Heart left ventricle (tissue), 13 donors: ENCODE measurements around the gene FEM1C.

Experiments
- CTCF ChIP-seq, 12 donors: fragments of 200-600 bp; sonication (generic) in 4 of 12; IDR thresholded peaks; one replicate each; pipeline versions ENCODE4 v1.5.0 to v1.8.0; 2018 to 2022; ENCODE audit warnings: antibody characterized with exemption in 12 of 12, mild to moderate bottlenecking in 5 of 12
- POLR2A ChIP-seq, 2 donors: fragments of 450-650 bp; IDR thresholded peaks; one replicate each; pipeline ENCODE4 v1.6.1; 2017; ENCODE audit warnings: antibody characterized with exemption in 2 of 2, mild to moderate bottlenecking in 2 of 2, moderate library complexity in 2 of 2
- donor health status: ischemic (EF 13 %, LVEDD 7.1; RV severe dilation, severe dysfunction).
- donor health status: DM: no; HTN: yes; CAD: no.
- donor health status: DM: no; HTN: no; CAD: no.
- donor health status: ischemic (EF 25% LVEDD 6.9; RV normal size, moderate dysfunction).
- donor health status: ischemic (EF 25% LVEDD 5.7; RV mildly dilated, moderate dysfunction).
- donor health status: ischemic (EF 35%, LVEDD 5.7; RV mildly dilated, moderate dysfunction).
- donor health status: nonischemic (EF 11% LVEDD 7.7; RV severe dilation, severe dysfunction).
- donor health status: DM: yes; HTN: yes; CAD: no.
- donor health status: PGD.
- donor health status: ischemic (EF 29% LVEDD 5.4; RV normal size, mild dysfunction).
- donor health status: nonischemic (EF 23%, LVEDD 6.1; RV moderate dilation, normal function).

DNA sequence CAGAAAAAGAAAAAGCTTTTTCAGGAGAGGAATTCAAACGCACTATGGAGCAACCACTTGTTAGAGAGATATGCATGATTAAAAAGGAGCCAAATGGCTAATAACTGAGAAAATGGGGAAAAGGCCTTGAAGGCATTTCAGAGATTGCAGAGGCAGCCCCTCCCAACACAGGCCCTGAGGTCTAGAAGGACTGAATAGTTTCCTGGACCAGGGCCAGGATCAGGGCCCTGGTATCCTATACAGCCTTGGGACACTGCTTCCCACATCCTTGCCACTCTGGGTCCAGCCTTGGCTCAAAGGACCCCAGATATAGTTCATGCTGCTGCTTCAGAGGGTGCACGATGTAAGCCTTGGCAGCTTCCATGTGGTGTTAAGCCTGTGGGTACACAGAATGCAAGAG is 20.7 kb upstream of the FEM1C start:
- TF ChIP-seq POLR2A (IDR thresholded peaks at IDR 0.05) (no peak), CTCF (IDR thresholded peaks at IDR 0.05) (no peak)
